GM13976 (cell line): Measurements from ENCODE around the gene PDS5A.
"Not testable (repeated sequence)": the region's sequence is repeated elsewhere in the genome, so short reads cannot be mapped to it uniquely, and the experiment has no call there.

Source experiments
- DNase-seq: peaks from one replicate; pipeline ENCODE4 v3.0.0; 2012; ENCODE audit warnings: low spot score
- in situ Hi-C: fragments of 300-500 bp; cut with MboI; formaldehyde crosslinking; loops from one replicate; pipeline ENCODE4 v1.12.0; 2022; ENCODE audit warnings: low sequenced_read_pairs, mixed read lengths, inconsistent platforms; ENCODE audit not compliant: unreplicated experiment
- TF ChIP-seq, protein P1 (sequence below): IDR thresholded peaks from 2 replicates; pipeline ENCODE4 v1.5.1; 2012; ENCODE audit warnings: borderline replicate concordance, mild to moderate bottlenecking; ENCODE audit not compliant: insufficient read depth; ENCODE audit errors: extremely low read depth, missing control alignments, control extremely low read depth

The PDS5A gene

GRCh38 chr4:39924014-39924413 lies 53.7 kb downstream of the PDS5A start:
- in situ Hi-C loops, result no loop called here
- DNase-seq, result no peak
- TF ChIP-seq, protein P1, sequence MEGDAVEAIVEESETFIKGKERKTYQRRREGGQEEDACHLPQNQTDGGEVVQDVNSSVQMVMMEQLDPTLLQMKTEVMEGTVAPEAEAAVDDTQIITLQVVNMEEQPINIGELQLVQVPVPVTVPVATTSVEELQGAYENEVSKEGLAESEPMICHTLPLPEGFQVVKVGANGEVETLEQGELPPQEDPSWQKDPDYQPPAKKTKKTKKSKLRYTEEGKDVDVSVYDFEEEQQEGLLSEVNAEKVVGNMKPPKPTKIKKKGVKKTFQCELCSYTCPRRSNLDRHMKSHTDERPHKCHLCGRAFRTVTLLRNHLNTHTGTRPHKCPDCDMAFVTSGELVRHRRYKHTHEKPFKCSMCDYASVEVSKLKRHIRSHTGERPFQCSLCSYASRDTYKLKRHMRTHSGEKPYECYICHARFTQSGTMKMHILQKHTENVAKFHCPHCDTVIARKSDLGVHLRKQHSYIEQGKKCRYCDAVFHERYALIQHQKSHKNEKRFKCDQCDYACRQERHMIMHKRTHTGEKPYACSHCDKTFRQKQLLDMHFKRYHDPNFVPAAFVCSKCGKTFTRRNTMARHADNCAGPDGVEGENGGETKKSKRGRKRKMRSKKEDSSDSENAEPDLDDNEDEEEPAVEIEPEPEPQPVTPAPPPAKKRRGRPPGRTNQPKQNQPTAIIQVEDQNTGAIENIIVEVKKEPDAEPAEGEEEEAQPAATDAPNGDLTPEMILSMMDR, result no peak

DNA sequence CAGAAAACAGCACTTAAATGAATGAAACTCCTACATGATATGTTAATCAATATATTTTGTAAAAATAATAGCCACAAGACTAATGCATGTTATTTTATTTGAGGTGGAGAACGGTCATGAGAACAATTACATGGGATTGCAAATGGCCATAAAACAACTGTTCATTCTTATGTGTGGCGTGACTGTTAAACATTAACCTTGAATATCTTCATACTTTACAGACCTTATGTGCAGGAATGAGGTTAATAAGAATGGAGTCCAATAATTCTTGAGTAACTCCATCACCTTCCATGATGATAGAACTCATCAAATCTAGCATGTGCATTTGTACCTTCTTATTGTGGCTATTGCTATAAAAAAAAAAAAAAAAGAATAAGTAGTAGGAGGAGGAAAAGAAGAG lies 55.3 kb downstream of the PDS5A start:
- TF ChIP-seq, protein P1, result no peak
- in situ Hi-C loops, result no loop called here
- DNase-seq, result no peak

- no peak for DNase-seq
- TF ChIP-seq, protein P1, result no peak
- in situ Hi-C loops, result no loop called here
Measured at GRCh38 chr4:39913471-39913870, 64.2 kb downstream of the PDS5A start.

- TF ChIP-seq, protein P1, result no peak
- DNase-seq, result no peak
- in situ Hi-C loops, result no loop called here
Measured at GRCh38 chr4:39910064-39910463, 67.6 kb downstream of the PDS5A start.

DNA sequence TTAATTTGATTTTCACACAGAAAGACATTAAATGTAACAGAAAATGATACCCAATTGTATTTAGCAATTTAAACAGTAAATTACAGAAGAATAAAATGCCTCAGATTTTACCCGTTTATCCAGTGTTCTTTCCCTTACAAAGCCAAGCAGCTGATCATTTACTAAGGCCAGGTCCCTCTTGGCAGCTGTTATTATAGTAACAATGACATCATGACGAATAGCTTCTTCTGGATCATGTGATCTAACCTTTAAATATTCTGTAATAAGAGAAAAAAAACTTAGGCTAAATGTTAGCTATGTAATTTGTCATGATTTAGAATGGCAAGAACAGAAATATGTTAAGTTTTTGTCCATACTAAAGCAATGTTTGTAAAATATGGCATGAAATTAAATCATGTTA lies 69.4 kb downstream of the PDS5A start:
- TF ChIP-seq, protein P1, result no peak
- in situ Hi-C loops, result no loop called here
- no peak for DNase-seq

- in situ Hi-C loops, result no loop called here
- TF ChIP-seq, protein P1, result no peak
- DNase-seq, result no peak
Measured at GRCh38 chr4:39905656-39906055, 72.1 kb downstream of the PDS5A start.

DNA sequence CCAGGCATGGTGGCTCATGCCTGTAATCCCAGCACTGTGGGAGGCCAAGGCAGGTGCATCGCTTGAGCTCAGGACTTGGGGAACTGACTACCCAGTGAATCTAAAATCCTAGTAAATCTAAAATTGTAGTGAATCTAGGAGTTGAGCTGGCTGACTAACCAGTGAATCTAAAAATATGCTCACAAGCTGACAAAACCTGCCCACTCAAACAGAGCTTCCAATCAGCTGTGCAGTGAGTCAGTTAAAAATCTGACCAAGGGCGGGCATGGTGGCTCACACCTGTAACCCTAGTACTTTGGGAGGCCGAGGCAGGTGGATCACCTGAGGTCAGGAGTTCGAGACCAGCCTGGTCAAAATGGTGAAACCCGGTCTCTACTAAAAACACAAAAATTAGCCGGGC lies 72.7 kb downstream of the PDS5A start:
- in situ Hi-C loops, DNase-seq: not testable (repeated sequence)

GRCh38 chr4:39900966-39901365 lies 76.7 kb downstream of the PDS5A start:
- in situ Hi-C loops, result no loop called here
- no peak for DNase-seq
- TF ChIP-seq, protein P1, result no peak
